WTC11 (cell line): Measurements from ENCODE around the gene ARHGAP26. TPM values are rescaled to one million over a fixed set of nuclear protein-coding genes. Genes with fewer than 3 reads are reported as not detected.

Experiments
- ATAC-seq: fragments of 200-7000 bp; cut with Tn5 transposase; 2 replicates; pipeline ENCODE4 v1.10.0; 2021; ENCODE audit warnings: mild to moderate bottlenecking, moderate library complexity
- CTCF ChIA-PET: fragments of 300-600 bp; sonication (Branson Sonifier 250); formaldehyde crosslinking; loops from one replicate; lab custom pipeline; 2021; ENCODE audit warnings: antibody characterized with exemption; lab: Charles Lee
- POLR2A ChIA-PET: fragments of 350-600 bp; sonication (Branson Sonifier 250); formaldehyde crosslinking; loops from one replicate; lab custom pipeline; 2021; ENCODE audit warnings: antibody characterized with exemption; lab: Charles Lee
- DNase-seq: peaks from one replicate; pipeline ENCODE4 v3.0.0; 2021; ENCODE audit warnings: low spot score
- H3K27ac Mint-ChIP-seq: 2 replicates; pipeline ENCODE4 v1.8.0; 2021; ENCODE audit warnings: mixed read lengths
- H3K27me3 Mint-ChIP-seq: 2 replicates; pipeline ENCODE4 v1.8.0; 2021; ENCODE audit warnings: low read depth, mild to moderate bottlenecking, moderate library complexity, mixed read lengths
- H3K36me3 Mint-ChIP-seq: 2 replicates; pipeline ENCODE4 v1.8.0; 2021; ENCODE audit warnings: mixed read lengths
- H3K4me1 Mint-ChIP-seq: 2 replicates; pipeline ENCODE4 v1.8.0; 2022; ENCODE audit warnings: mixed read lengths
- H3K4me3 Mint-ChIP-seq: 2 replicates; pipeline ENCODE4 v1.8.0; 2021; ENCODE audit warnings: mild to moderate bottlenecking, moderate library complexity, mixed read lengths
- H3K9me3 Mint-ChIP-seq: 2 replicates; pipeline ENCODE4 v1.8.0; 2021; ENCODE audit warnings: mixed read lengths
- ATF1 ChIP-seq: sonication (generic); formaldehyde crosslinking; IDR thresholded peaks from 2 replicates; pipeline ENCODE4 v1.8.1; 2023; ENCODE audit warnings: mild to moderate bottlenecking, moderate library complexity, missing genetic modification reagents
- ELF4 ChIP-seq: sonication (generic); formaldehyde crosslinking; IDR thresholded peaks from 2 replicates; pipeline ENCODE4 v1.8.1; 2022; ENCODE audit warnings: low read depth, mild to moderate bottlenecking, moderate library complexity, missing genetic modification reagents
- GTF2I ChIP-seq: fragments of 250-450 bp; sonication (Bioruptor Pico); conservative IDR thresholded peaks from 2 replicates; pipeline ENCODE4 v1.4.0; 2021; ENCODE audit warnings: mild to moderate bottlenecking
- NFE2L1 ChIP-seq: sonication (generic); formaldehyde crosslinking; IDR thresholded peaks from 2 replicates; pipeline ENCODE4 v1.8.1; 2023; ENCODE audit warnings: missing genetic modification reagents
- NR3C1 ChIP-seq: sonication (generic); formaldehyde crosslinking; conservative IDR thresholded peaks from 2 replicates; pipeline ENCODE4 v1.8.1; 2023; ENCODE audit warnings: low read depth, mild to moderate bottlenecking, missing genetic modification reagents
- RELA ChIP-seq: sonication (generic); formaldehyde crosslinking; IDR thresholded peaks from 2 replicates; pipeline ENCODE4 v1.8.1; 2022; ENCODE audit warnings: missing genetic modification reagents, mild to moderate bottlenecking, borderline replicate concordance
- SOX15 ChIP-seq: fragments of 250-450 bp; sonication (Bioruptor Pico); IDR thresholded peaks from 2 replicates; pipeline ENCODE4 v1.9.0; 2021; ENCODE audit warnings: mild to moderate bottlenecking
- ZNF121 ChIP-seq: sonication (generic); formaldehyde crosslinking; IDR thresholded peaks from 2 replicates; pipeline ENCODE4 v1.8.0; 2023; ENCODE audit warnings: missing genetic modification reagents
- ZNF138 ChIP-seq: sonication (generic); formaldehyde crosslinking; conservative IDR thresholded peaks from 2 replicates; pipeline ENCODE4 v1.8.1; 2022; ENCODE audit warnings: mild to moderate bottlenecking, moderate library complexity, missing genetic modification reagents
- total RNA-seq: library from RNA; stranded (reverse); gene quantifications from 3 replicates; pipeline ENCODE4 v1.2.3, GENCODE V29; 2021
- TF ChIP-seq, protein P1 (sequence below): sonication (generic); formaldehyde crosslinking; IDR thresholded peaks from 2 replicates; pipeline ENCODE4 v1.8.1; 2023; ENCODE audit warnings: mild to moderate bottlenecking, missing genetic modification reagents, borderline replicate concordance
- TF ChIP-seq, protein P2 (sequence below): fragments of 200-600 bp; IDR thresholded peaks from 2 replicates; pipeline ENCODE4 v1.8.0; 2022; ENCODE audit warnings: antibody characterized with exemption
- TF ChIP-seq, protein P3 (sequence below): sonication (generic); formaldehyde crosslinking; IDR thresholded peaks from 2 replicates; pipeline ENCODE4 v1.8.1; 2023; ENCODE audit warnings: mild to moderate bottlenecking, moderate library complexity, missing genetic modification reagents
- TF ChIP-seq, protein P4 (sequence below): fragments of 250-450 bp; sonication (Bioruptor Pico); IDR thresholded peaks from 2 replicates; pipeline ENCODE4 v1.8.0; 2021; ENCODE audit warnings: mild to moderate bottlenecking
- TF ChIP-seq, protein P5 (sequence below): fragments of 250-450 bp; sonication (Bioruptor Pico); IDR thresholded peaks from 2 replicates; pipeline ENCODE4 v1.9.0; 2021; ENCODE audit warnings: moderate library complexity, mild to moderate bottlenecking, inconsistent platforms, borderline replicate concordance
- TF ChIP-seq, protein P6 (sequence below): sonication (generic); formaldehyde crosslinking; IDR thresholded peaks from 2 replicates; pipeline ENCODE4 v1.8.0; 2022; ENCODE audit warnings: missing genetic modification reagents
- TF ChIP-seq, protein P7 (sequence below): sonication (generic); formaldehyde crosslinking; IDR thresholded peaks from 2 replicates; pipeline ENCODE4 v1.8.1; 2023; ENCODE audit warnings: mild to moderate bottlenecking, missing genetic modification reagents, moderate library complexity
- TF ChIP-seq, protein P8 (sequence below): sonication (generic); formaldehyde crosslinking; IDR thresholded peaks from 2 replicates; pipeline ENCODE4 v1.8.1; 2023; ENCODE audit warnings: mild to moderate bottlenecking, missing genetic modification reagents

Gene ARHGAP26
- total RNA-seq, 1 experiment from 2014 or later = 22.3 TPM

DNA sequence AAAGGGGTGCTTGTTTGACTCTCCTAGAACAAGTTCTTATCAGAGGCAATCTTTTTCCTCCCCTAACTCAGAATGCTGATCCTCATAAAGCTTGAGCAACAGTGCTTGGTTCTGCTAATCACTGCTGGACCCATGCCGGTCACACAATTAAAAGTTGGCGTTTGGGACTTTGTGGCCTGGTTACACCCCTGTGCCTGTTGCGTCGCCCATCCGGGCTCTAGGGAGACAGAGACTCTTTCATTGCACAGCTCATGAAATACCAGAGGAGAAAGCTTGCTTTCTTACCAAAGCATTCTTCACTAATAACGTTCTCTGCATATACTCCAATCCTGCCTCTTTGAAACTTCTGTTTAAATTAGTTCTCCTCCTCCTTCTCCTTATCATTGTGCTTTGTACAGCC lies 332.2 kb downstream of the ARHGAP26 start:
- ChIA-PET POLR2A (no interaction called here), CTCF (no interaction called here)
- H3K27me3 Mint-ChIP-seq = no peaks in the 10 kb centered on the region
- H3K4me1 Mint-ChIP-seq = peaks cover 6% of the 10 kb centered on the region
- no peaks in the 10 kb centered on the region for H3K9me3 Mint-ChIP-seq
- H3K36me3 Mint-ChIP-seq = no peaks in the 10 kb centered on the region; the same call in 1 of the 2 replicates
- no peak overlapping the region for H3K4me3 Mint-ChIP-seq
- DNase-seq (no peak), ATAC-seq (no peak)
- TF ChIP-seq, protein P1, sequence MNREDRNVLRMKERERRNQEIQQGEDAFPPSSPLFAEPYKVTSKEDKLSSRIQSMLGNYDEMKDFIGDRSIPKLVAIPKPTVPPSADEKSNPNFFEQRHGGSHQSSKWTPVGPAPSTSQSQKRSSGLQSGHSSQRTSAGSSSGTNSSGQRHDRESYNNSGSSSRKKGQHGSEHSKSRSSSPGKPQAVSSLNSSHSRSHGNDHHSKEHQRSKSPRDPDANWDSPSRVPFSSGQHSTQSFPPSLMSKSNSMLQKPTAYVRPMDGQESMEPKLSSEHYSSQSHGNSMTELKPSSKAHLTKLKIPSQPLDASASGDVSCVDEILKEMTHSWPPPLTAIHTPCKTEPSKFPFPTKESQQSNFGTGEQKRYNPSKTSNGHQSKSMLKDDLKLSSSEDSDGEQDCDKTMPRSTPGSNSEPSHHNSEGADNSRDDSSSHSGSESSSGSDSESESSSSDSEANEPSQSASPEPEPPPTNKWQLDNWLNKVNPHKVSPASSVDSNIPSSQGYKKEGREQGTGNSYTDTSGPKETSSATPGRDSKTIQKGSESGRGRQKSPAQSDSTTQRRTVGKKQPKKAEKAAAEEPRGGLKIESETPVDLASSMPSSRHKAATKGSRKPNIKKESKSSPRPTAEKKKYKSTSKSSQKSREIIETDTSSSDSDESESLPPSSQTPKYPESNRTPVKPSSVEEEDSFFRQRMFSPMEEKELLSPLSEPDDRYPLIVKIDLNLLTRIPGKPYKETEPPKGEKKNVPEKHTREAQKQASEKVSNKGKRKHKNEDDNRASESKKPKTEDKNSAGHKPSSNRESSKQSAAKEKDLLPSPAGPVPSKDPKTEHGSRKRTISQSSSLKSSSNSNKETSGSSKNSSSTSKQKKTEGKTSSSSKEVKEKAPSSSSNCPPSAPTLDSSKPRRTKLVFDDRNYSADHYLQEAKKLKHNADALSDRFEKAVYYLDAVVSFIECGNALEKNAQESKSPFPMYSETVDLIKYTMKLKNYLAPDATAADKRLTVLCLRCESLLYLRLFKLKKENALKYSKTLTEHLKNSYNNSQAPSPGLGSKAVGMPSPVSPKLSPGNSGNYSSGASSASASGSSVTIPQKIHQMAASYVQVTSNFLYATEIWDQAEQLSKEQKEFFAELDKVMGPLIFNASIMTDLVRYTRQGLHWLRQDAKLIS = no peak
- TF ChIP-seq ZNF121 (no peak), RELA (no peak), NFE2L1 (no peak), NR3C1 (no peak), ATF1 (CRISPR knock-in tag) (no peak), ELF4 (CRISPR knock-in tag) (no peak), SOX15 (CRISPR knock-in tag) (no peak), ZNF138 (CRISPR knock-in tag) (no peak), GTF2I (CRISPR knock-in tag) (no peak)
- TF ChIP-seq, protein P2, sequence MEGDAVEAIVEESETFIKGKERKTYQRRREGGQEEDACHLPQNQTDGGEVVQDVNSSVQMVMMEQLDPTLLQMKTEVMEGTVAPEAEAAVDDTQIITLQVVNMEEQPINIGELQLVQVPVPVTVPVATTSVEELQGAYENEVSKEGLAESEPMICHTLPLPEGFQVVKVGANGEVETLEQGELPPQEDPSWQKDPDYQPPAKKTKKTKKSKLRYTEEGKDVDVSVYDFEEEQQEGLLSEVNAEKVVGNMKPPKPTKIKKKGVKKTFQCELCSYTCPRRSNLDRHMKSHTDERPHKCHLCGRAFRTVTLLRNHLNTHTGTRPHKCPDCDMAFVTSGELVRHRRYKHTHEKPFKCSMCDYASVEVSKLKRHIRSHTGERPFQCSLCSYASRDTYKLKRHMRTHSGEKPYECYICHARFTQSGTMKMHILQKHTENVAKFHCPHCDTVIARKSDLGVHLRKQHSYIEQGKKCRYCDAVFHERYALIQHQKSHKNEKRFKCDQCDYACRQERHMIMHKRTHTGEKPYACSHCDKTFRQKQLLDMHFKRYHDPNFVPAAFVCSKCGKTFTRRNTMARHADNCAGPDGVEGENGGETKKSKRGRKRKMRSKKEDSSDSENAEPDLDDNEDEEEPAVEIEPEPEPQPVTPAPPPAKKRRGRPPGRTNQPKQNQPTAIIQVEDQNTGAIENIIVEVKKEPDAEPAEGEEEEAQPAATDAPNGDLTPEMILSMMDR = no peak
- TF ChIP-seq, protein P3, sequence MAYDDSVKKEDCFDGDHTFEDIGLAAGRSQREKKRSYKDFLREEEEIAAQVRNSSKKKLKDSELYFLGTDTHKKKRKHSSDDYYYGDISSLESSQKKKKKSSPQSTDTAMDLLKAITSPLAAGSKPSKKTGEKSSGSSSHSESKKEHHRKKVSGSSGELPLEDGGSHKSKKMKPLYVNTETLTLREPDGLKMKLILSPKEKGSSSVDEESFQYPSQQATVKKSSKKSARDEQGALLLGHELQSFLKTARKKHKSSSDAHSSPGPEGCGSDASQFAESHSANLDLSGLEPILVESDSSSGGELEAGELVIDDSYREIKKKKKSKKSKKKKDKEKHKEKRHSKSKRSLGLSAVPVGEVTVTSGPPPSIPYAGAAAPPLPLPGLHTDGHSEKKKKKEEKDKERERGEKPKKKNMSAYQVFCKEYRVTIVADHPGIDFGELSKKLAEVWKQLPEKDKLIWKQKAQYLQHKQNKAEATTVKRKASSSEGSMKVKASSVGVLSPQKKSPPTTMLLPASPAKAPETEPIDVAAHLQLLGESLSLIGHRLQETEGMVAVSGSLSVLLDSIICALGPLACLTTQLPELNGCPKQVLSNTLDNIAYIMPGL (CRISPR knock-in tag) = no peak
- TF ChIP-seq, protein P4, sequence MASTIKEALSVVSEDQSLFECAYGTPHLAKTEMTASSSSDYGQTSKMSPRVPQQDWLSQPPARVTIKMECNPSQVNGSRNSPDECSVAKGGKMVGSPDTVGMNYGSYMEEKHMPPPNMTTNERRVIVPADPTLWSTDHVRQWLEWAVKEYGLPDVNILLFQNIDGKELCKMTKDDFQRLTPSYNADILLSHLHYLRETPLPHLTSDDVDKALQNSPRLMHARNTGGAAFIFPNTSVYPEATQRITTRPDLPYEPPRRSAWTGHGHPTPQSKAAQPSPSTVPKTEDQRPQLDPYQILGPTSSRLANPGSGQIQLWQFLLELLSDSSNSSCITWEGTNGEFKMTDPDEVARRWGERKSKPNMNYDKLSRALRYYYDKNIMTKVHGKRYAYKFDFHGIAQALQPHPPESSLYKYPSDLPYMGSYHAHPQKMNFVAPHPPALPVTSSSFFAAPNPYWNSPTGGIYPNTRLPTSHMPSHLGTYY = no peak
- TF ChIP-seq, protein P5, sequence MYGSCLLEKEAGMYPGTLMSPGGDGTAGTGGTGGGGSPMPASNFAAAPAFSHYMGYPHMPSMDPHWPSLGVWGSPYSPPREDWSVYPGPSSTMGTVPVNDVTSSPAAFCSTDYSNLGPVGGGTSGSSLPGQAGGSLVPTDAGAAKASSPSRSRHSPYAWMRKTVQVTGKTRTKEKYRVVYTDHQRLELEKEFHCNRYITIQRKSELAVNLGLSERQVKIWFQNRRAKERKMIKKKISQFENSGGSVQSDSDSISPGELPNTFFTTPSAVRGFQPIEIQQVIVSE (CRISPR knock-in tag) = no peak
- TF ChIP-seq, protein P6, sequence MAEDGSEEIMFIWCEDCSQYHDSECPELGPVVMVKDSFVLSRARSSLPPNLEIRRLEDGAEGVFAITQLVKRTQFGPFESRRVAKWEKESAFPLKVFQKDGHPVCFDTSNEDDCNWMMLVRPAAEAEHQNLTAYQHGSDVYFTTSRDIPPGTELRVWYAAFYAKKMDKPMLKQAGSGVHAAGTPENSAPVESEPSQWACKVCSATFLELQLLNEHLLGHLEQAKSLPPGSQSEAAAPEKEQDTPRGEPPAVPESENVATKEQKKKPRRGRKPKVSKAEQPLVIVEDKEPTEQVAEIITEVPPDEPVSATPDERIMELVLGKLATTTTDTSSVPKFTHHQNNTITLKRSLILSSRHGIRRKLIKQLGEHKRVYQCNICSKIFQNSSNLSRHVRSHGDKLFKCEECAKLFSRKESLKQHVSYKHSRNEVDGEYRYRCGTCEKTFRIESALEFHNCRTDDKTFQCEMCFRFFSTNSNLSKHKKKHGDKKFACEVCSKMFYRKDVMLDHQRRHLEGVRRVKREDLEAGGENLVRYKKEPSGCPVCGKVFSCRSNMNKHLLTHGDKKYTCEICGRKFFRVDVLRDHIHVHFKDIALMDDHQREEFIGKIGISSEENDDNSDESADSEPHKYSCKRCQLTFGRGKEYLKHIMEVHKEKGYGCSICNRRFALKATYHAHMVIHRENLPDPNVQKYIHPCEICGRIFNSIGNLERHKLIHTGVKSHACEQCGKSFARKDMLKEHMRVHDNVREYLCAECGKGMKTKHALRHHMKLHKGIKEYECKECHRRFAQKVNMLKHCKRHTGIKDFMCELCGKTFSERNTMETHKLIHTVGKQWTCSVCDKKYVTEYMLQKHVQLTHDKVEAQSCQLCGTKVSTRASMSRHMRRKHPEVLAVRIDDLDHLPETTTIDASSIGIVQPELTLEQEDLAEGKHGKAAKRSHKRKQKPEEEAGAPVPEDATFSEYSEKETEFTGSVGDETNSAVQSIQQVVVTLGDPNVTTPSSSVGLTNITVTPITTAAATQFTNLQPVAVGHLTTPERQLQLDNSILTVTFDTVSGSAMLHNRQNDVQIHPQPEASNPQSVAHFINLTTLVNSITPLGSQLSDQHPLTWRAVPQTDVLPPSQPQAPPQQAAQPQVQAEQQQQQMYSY = no peak
- TF ChIP-seq, protein P7, sequence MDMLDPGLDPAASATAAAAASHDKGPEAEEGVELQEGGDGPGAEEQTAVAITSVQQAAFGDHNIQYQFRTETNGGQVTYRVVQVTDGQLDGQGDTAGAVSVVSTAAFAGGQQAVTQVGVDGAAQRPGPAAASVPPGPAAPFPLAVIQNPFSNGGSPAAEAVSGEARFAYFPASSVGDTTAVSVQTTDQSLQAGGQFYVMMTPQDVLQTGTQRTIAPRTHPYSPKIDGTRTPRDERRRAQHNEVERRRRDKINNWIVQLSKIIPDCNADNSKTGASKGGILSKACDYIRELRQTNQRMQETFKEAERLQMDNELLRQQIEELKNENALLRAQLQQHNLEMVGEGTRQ = no peak
- TF ChIP-seq, protein P8, sequence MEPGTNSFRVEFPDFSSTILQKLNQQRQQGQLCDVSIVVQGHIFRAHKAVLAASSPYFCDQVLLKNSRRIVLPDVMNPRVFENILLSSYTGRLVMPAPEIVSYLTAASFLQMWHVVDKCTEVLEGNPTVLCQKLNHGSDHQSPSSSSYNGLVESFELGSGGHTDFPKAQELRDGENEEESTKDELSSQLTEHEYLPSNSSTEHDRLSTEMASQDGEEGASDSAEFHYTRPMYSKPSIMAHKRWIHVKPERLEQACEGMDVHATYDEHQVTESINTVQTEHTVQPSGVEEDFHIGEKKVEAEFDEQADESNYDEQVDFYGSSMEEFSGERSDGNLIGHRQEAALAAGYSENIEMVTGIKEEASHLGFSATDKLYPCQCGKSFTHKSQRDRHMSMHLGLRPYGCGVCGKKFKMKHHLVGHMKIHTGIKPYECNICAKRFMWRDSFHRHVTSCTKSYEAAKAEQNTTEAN = no peak
- no peak overlapping the region for H3K27ac Mint-ChIP-seq
